ENCODE measurements around the gene EDC3.

DNA sequence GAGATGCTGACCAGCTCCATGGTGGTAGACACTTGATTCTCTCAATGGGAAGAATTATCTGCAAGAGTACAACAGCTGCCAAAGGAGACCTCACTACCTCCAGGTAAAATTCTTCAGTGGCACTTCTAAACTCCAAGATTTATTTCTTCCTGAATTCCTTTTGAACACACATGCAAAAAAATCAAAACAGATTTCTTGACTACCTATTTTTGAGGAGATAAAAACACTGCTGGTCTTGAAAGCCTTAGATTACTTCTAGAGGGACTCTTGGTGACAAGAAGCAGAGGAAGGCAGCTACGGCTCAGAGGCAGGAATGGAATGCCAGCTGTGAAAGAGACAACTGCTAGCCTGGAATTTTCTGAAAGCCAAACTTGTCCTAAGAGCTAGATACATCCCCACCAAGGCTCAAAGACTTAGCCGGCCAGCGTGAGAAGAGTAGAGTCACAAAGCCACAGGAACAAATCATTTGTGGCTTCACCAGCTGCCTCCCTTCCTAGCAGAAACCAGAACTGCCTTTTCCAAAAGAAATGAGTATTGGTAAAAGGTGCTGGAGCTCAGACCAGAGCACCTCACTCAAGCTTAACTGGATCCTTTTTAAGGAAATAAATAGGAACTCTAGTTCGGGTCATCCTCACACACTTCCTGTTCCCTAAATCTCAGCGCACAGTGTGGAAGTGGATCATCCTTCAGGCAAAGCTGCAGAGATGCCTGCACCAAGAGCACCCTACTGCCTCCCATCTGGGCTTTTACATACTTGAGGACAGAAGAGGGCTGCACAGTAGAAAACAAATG, 47.6 kb downstream of the EDC3 start:
- TF ChIP-seq, protein P1, sequence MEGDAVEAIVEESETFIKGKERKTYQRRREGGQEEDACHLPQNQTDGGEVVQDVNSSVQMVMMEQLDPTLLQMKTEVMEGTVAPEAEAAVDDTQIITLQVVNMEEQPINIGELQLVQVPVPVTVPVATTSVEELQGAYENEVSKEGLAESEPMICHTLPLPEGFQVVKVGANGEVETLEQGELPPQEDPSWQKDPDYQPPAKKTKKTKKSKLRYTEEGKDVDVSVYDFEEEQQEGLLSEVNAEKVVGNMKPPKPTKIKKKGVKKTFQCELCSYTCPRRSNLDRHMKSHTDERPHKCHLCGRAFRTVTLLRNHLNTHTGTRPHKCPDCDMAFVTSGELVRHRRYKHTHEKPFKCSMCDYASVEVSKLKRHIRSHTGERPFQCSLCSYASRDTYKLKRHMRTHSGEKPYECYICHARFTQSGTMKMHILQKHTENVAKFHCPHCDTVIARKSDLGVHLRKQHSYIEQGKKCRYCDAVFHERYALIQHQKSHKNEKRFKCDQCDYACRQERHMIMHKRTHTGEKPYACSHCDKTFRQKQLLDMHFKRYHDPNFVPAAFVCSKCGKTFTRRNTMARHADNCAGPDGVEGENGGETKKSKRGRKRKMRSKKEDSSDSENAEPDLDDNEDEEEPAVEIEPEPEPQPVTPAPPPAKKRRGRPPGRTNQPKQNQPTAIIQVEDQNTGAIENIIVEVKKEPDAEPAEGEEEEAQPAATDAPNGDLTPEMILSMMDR (conservative IDR thresholded peaks at IDR 0.05; ENCODE audit: low read depth, low read length), result no peak
- no peak for TF ChIP-seq EZH2 (IDR thresholded peaks at IDR 0.05; ENCODE audit: borderline replicate concordance, low read depth, low read length, poor library complexity, severe bottlenecking)

All from A673 (cell line).